LNCaP clone FGC (cell line): ENCODE measurements around the gene DNAH6.

Source experiments
- DNase-seq: peaks from one replicate; pipeline ENCODE4 v3.0.0-alpha.2; 2011; ENCODE audit warnings: low read depth
- H3K4me3 ChIP-seq: 2 replicates; pipeline ENCODE4 v1.5.1; 2011; ENCODE audit warnings: mild to moderate bottlenecking, low read depth, low read length, control low read depth
- CTCF ChIP-seq: IDR thresholded peaks from 2 replicates; pipeline ENCODE4 v1.5.1; 2012; ENCODE audit warnings: mild to moderate bottlenecking; ENCODE audit not compliant: control insufficient read depth, insufficient read depth; ENCODE audit errors: extremely low read depth

Gene DNAH6

DNA sequence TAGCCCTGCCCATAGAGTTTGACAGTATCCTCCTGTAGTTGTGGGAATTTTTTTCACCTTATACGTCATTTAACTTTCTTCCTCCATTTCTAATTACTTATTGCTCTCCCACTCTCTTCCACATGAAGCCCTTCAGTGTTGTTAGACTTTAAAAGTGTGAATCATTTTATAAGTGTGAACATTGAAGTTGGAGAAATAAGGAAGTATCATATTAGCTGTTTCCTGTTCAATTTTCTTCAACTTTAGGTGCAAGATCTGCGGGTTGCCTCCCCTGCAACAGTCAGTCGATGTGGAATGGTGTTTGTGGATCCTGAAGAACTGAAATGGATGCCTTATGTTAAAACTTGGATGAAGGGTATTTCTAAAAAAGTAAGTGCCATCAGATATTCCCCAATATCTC, 138.1 kb downstream of the DNAH6 start:
- DNase-seq = no peak
- H3K4me3 ChIP-seq = no peak overlapping the region
- TF ChIP-seq CTCF = no peak

DNA sequence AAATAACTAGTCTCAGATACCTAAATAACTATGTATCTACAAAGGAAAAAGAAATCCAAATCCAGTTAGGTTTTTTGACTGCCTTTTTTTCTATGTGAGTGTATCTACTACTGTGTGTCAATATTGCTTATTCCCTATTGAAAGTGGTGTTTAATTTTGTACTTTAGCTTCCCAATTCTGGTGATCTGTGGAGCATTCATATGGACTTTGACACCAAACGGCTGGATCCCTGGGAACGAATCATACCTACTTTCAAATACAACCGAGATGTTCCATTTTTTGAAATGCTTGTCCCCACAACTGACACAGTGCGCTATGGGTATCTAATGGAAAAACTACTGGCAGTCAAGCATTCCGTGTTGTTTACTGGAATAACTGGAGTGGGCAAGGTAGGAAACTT, 152.8 kb downstream of the DNAH6 start:
- DNase-seq = no peak
- no peak for TF ChIP-seq CTCF
- H3K4me3 ChIP-seq = no peak overlapping the region

DNA sequence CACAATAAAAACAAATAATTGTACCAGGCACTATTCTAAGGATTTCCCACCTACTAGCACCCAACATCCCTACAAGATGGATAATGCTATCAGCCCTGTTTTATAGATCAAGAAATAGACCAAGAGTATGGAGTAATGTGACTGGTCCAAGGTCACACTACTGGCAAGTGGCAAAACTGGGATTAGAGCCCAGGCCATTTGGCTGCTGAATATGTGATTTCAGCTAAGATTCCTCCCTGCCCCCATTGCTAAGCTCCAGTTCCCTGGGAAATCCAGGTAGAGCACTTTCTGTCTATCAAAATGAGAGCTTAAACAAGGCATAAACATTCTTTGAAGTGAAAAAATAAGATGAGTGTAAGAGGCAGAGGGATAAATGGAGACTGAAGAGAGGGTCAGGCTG, 157.8 kb downstream of the DNAH6 start:
- TF ChIP-seq CTCF = no peak
- DNase-seq = no peak
- no peak overlapping the region for H3K4me3 ChIP-seq

DNA sequence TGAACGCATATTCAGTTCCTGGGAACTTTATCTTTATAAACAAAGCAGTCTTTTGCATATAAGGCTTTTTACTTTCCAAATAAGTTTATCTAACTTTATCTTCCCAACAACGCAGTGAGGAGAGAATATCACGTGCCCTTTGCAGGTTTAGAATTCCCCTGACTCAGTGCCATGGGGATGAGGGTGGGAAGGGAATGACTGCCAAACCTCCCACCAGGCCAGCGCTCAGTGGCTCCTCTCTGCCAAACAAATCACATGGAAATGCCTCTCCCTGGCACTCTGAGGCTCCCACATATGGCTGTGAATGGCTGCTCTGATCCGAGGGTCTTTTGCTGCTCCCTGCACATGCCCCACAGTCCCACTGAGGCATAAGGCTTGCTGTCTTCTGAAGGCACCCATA, 158.3 kb downstream of the DNAH6 start:
- no peak for TF ChIP-seq CTCF

GRCh38 chr2:84676295-84676694, 160.0 kb downstream of the DNAH6 start:
- no peak for TF ChIP-seq CTCF
- no peak overlapping the region for H3K4me3 ChIP-seq
- no peak for DNase-seq

More for the DNA sequence above, 158.3 kb downstream of the DNAH6 start:
- H3K4me3 ChIP-seq = no peak overlapping the region
- DNase-seq = no peak

GRCh38 chr2:84678214-84678613, 161.9 kb downstream of the DNAH6 start:
- TF ChIP-seq CTCF = no peak
- H3K4me3 ChIP-seq = no peak overlapping the region
- DNase-seq = no peak

DNA sequence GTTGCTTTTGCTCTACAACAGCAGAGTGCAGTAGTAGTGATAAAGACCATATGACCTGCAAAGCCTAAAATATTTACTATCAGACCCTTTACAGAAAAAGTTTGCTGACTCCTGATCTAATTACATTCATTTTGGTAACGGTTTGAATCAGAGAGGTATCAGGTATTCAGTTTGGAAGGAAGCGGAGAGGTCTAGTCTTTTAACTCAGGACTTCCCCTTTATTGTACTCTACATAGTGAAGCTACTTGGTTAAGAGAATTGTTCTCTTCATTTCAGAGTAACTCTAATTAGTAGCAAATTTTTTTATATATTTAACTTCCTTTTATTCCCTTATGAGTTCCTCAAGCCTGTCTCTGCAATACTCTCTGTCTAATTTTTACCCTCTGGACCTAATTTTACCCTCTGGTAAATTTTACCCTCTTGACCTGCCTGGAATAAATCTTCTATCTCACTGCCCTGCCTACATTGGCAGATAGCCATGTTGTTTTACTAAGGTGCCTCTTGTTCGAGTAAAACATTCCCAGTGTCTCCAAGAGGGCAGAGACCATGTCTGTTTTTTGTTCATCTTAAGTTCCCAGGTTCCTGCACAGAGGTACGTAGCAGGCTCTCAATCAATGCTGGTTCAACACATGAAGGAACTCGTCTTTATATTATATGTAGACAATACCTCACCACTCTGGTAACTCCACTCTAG, 170.6 kb downstream of the DNAH6 start:
- no peak for TF ChIP-seq CTCF
- H3K4me3 ChIP-seq = no peak overlapping the region
- DNase-seq = no peak
